ENCODE results near the gene ZKSCAN5.

DNA sequence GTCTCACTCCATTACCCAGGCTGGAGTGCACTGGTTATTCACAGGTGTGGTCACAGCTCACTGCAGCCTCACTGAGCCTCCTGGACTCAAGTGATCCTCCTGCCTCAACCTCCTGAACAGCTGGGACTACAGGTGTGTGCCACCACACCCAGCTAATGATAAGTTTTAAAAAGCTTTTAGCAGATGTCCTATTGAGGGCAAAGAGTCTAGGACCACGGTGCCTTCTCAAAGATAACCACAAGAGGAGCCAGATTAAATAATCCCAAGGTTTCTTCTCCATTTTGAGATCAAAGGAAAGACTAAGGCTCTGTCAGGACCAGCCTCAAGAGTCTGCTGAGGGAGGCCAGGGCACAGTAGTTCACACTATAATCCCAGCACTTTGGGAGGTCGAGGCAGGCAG, 43.2 kb upstream of the ZKSCAN5 start:
- TF ChIP-seq, protein P1, sequence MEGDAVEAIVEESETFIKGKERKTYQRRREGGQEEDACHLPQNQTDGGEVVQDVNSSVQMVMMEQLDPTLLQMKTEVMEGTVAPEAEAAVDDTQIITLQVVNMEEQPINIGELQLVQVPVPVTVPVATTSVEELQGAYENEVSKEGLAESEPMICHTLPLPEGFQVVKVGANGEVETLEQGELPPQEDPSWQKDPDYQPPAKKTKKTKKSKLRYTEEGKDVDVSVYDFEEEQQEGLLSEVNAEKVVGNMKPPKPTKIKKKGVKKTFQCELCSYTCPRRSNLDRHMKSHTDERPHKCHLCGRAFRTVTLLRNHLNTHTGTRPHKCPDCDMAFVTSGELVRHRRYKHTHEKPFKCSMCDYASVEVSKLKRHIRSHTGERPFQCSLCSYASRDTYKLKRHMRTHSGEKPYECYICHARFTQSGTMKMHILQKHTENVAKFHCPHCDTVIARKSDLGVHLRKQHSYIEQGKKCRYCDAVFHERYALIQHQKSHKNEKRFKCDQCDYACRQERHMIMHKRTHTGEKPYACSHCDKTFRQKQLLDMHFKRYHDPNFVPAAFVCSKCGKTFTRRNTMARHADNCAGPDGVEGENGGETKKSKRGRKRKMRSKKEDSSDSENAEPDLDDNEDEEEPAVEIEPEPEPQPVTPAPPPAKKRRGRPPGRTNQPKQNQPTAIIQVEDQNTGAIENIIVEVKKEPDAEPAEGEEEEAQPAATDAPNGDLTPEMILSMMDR (IDR thresholded peaks at IDR 0.05) = no peak
- no peak for TF ChIP-seq POLR2A (IDR thresholded peaks at IDR 0.05)

Measured in uterus (tissue), 2 donors.